Fibroblast of pulmonary artery (primary cell): ENCODE results near the gene LGI1.

ENCODE experiments used
- DNase-seq: peaks from one replicate; pipeline ENCODE4 v3.0.0-alpha.2; 2010; ENCODE audit warnings: low read depth
- H3K4me3 ChIP-seq: replicated peaks from 2 replicates; pipeline ENCODE4 v1.5.1; 2011; ENCODE audit warnings: low read depth, mild to moderate bottlenecking, control low read depth, low read length, moderate library complexity
- CTCF ChIP-seq: IDR thresholded peaks from 2 replicates; pipeline ENCODE4 v1.5.1; 2011; ENCODE audit warnings: mild to moderate bottlenecking, control low read depth, low read length, inconsistent platforms; ENCODE audit errors: missing control alignments

LGI1 gene

DNA sequence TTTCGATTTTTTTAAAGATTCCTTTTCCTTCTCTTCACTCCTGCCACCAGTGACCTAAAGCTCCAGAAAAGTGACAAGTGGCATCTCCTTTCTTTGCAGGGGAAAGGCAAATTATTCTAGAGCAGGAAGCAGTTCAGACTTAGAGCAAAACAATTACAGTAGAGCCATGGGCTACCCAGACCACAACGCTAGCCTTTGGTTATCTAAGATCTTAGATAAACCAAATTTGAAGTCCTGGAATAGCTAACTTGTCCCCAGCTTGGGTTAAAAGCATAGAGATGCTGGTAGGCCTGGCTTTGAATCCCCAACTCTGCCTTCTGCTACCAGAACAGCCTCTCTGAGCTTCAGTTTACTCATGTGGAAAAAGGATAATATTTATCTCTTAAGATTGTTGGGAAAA is 38.4 kb downstream of the LGI1 start:
- TF ChIP-seq CTCF, result no peak
- DNase-seq, result no peak
- H3K4me3 ChIP-seq, result no peak overlapping the region

DNA sequence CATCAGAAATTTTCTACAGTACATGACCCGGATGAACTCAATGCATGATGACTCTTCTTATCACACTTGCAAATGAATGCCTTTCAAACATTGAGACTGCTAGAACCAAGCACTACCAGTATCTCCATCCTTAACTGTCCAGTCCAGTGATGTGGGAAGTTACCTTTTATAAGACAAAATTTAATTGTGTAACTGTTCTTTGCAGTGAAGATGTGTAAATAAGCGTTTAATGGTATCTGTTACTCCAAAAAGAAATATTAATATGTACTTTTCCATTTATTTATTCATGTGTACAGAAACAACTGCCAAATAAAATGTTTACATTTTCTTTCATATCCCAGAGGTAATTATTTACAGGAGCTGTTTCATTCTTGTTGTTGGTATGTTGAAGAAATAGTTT is 40.1 kb downstream of the LGI1 start:
- no peak overlapping the region for H3K4me3 ChIP-seq
- no peak for DNase-seq
- TF ChIP-seq CTCF, result no peak

DNA sequence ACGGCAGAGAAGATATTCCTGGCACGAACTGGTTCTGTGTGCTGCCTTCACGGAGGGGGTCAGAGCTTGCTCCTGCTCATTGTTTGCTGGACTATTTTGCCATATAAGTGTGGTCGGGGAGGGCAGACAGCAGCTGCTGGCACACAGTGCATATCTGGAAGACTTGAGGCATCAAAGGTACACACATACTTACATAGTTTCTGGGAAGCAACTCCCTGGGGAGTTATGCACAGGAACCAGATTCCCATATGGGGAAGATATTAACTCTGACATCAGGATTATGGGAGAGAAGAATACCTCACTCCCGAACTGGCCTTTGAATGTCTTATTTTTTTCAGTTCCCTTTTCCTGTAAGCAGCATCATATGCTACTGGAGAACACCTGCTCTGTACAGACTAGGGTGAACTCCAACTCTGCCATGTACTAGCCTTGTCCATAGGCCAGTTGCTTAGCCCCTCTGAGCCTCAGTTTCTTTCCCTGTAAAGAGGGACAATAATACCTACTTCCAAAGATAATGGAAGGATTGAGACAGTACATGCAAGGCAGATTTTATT is 41.5 kb downstream of the LGI1 start:
- no peak for DNase-seq
- no peak for TF ChIP-seq CTCF
- H3K4me3 ChIP-seq, result no peak overlapping the region

DNA sequence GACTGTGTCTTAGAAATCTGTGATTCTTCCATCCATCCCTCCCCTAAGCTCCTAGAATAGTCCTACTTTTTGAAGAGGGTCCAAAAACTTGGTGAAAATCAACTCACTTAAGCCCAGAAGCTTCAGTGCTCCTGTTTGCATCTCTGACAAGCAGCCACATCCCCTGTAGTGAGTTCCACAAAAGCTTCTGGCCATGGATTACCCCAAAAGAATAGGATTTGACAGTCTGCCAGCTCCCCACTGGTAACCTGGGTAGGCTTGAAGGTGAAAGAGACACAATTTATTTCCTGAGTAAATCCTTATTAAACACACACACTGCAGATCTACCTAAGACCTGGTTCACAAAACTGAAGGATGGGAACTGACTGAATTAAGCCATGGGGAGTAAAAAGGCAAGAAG is 46.5 kb downstream of the LGI1 start:
- no peak overlapping the region for H3K4me3 ChIP-seq
- TF ChIP-seq CTCF, result no peak
- no peak for DNase-seq

GRCh38 chr10:93806903-93807302 is 49.2 kb downstream of the LGI1 start:
- H3K4me3 ChIP-seq, result no peak overlapping the region
- peak; percentile 42 for DNase-seq
- no peak for TF ChIP-seq CTCF

GRCh38 chr10:93807371-93807770 is 49.6 kb downstream of the LGI1 start:
- no peak for TF ChIP-seq CTCF
- no peak for DNase-seq
- no peak overlapping the region for H3K4me3 ChIP-seq

DNA sequence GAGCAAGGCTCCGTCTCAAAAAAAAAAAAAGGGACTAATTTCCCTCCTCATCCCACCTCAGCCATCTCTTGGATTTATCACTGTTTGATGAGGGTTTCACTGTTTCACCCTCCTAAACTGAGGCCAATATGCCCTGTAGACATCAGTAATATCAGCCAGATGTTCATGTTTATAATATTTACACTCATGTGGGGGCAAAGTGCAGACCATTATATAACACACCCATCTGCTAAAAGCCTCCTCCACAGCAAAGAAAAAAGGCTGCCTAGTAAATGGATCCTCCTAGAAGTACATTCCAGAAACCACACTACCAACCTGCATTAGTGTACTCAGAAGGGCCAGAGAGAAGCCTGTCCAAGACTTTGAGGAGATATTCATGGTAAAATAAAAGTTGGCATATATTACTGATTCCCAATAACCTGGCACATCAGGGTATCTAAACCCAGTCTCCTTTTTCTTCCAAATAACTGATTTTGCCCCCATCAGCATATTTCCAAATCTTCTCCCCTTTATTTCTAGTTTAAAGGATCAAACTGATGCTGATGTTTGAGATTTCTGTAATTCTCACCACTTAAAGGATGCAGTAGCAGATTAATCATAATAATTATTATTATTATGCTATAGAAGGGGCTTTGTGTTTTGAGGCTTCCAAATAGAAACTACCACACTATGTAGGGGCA is 55.1 kb downstream of the LGI1 start:
- DNase-seq, result no peak
- TF ChIP-seq CTCF, result no peak
- H3K4me3 ChIP-seq, result no peak overlapping the region
